K562 (cell line): ENCODE results near the gene SLC6A7. TPM values are rescaled to one million over a fixed set of nuclear protein-coding genes. Genes with fewer than 3 reads are reported as not detected.

Experiments used
- EGR1 ChIP-seq: fragments of 450-650 bp; conservative IDR thresholded peaks from 2 replicates; pipeline ENCODE4 v1.6.1; 2017; ENCODE audit warnings: mild to moderate bottlenecking
- LCOR ChIP-seq: sonication (generic); formaldehyde crosslinking; IDR thresholded peaks from 2 replicates; pipeline ENCODE4 v1.8.0; 2022; ENCODE audit warnings: mild to moderate bottlenecking, missing genetic modification reagents
- MGA ChIP-seq: fragments of 450-650 bp; IDR thresholded peaks from 2 replicates; pipeline ENCODE4 v1.6.1; 2016; ENCODE audit warnings: mild to moderate bottlenecking, moderate library complexity
- NR2C2 ChIP-seq, 2 experiments: fragments of 200-800 bp in 1 of 2; sonication (Bioruptor generic) in 1 of 2; sonication (generic) in 1 of 2; formaldehyde crosslinking in 1 of 2; IDR thresholded peaks; 2 replicates each; pipeline versions ENCODE4 v1.6.1 to v1.8.0; 2016 to 2022; ENCODE audit warnings: mild to moderate bottlenecking in 1 of 2, missing compliant biosample characterization in 1 of 2, missing genetic modification characterization in 1 of 2, missing genetic modification reagents in 1 of 2
- POLR2AphosphoS2 ChIP-seq: IDR thresholded peaks from 2 replicates; pipeline ENCODE4 v1.6.1; 2012; ENCODE audit warnings: low read length, improper control_type of control experiment
- PTBP1 ChIP-seq: fragments of 200-400 bp; formaldehyde crosslinking; IDR thresholded peaks from 2 replicates; pipeline ENCODE4 v1.6.1; 2017; ENCODE audit warnings: low read depth, low read length
- RAD51 ChIP-seq: fragments of 450-650 bp; IDR thresholded peaks from 2 replicates; pipeline ENCODE4 v1.7.1; 2016; ENCODE audit warnings: low read depth, mild to moderate bottlenecking, borderline replicate concordance
- SMAD2 ChIP-seq: fragments of 150-350 bp; IDR thresholded peaks from 2 replicates; pipeline ENCODE4 v1.6.1; 2014; ENCODE audit warnings: low read depth, mild to moderate bottlenecking, low read length
- TSC22D4 ChIP-seq: fragments of 450-650 bp; IDR thresholded peaks from 2 replicates; pipeline ENCODE4 v1.6.1; 2016; ENCODE audit warnings: missing genetic modification characterization, missing biosample characterization, control low read depth
- ZBTB7A ChIP-seq: IDR thresholded peaks from 2 replicates; pipeline ENCODE4 v1.6.1; 2011; ENCODE audit warnings: low read depth, mild to moderate bottlenecking, low read length, moderate library complexity, borderline replicate concordance; ENCODE audit not compliant: control insufficient read depth
- ZNF263 ChIP-seq: sonication (generic); formaldehyde crosslinking; IDR thresholded peaks from 2 replicates; pipeline ENCODE4 v1.8.0; 2022; ENCODE audit warnings: mild to moderate bottlenecking, missing genetic modification reagents, borderline replicate concordance
- ZNF311 ChIP-seq: fragments of 250-450 bp; sonication (Bioruptor Pico); IDR thresholded peaks from 2 replicates; pipeline ENCODE4 v1.4.0; 2020; ENCODE audit warnings: mild to moderate bottlenecking, moderate library complexity
- polyA plus RNA-seq, 8 experiments: library from polyadenylated mRNA; depleted of rRNA in 4 of 8; stranded (reverse) in 5 of 8; unstranded in 3 of 8; fragments of >200 nt; fragmentation: Nextera tagmentation in 2 of 8; fragmentation: Illumina TruSeq in 1 of 8; extraction: Ambion mirVana in 2 of 8; extraction: Trizol in 1 of 8; gene quantifications; 2 replicates each; pipeline versions ENCODE4 v1.2.1 to v1.2.3, GENCODE V29; 2011 to 2014; ENCODE audit warnings: inconsistent platforms in 1 of 8, missing spikeins in 1 of 8
- total RNA-seq, 7 experiments: library from RNA; depleted of rRNA in 6 of 7; stranded (reverse); fragments of >200 nt in 6 of 7; fragmentation: Illumina TruSeq in 2 of 7; extraction: Trizol in 2 of 7; gene quantifications; 2 replicates each; pipeline versions ENCODE4 v1.2.1 to v1.2.3, GENCODE V29; 2011 to 2021; ENCODE audit warnings: low replicate concordance in 1 of 7

Gene SLC6A7
- total and polyA plus RNA-seq, 9 of the 15 experiments (the other 6 are each of a cell fraction or from before 2014, with no cell fraction given), result not detected

GRCh38 chr5:150143350-150144245 is 46.3 kb upstream of the SLC6A7 start (continued):
- TF ChIP-seq ZNF263 (peak; percentile 65), TSC22D4 (tag) (no peak), ZBTB7A (peak; percentile 33; the same call in 1 of the 2 replicates), ZNF311 (CRISPR knock-in tag) (peak; percentile 35; the same call in 1 of the 2 replicates), NR2C2 (CRISPR knock-in tag; IDR thresholded peaks at IDR 0.05) (no peak), NR2C2 (tag; IDR thresholded peaks at IDR 0.05) (peak; percentile 7; the same call in 1 of the 2 replicates), MGA (0 out of 2 replicates have a peak, but pooled peaks have one; percentile 10), RAD51 (peak; percentile 66; the same call in 1 of the 2 replicates), LCOR (CRISPR knock-in tag) (peak; percentile 28; the same call in 1 of the 2 replicates), SMAD2 (no peak), POLR2AphosphoS2 (no peak), EGR1 (0 out of 2 replicates have a peak, but pooled peaks have one; percentile 13), PTBP1 (no peak)
